WTC11 (cell line): Measurements from ENCODE around the gene NOL4L. TPM values are rescaled to one million over a fixed set of nuclear protein-coding genes. Genes with fewer than 3 reads are reported as not detected.

Experiments
- ATAC-seq: fragments of 200-7000 bp; cut with Tn5 transposase; 2 replicates; pipeline ENCODE4 v1.10.0; 2021; ENCODE audit warnings: mild to moderate bottlenecking, moderate library complexity
- CTCF ChIA-PET: fragments of 300-600 bp; sonication (Branson Sonifier 250); formaldehyde crosslinking; loops from one replicate; lab custom pipeline; 2021; ENCODE audit warnings: antibody characterized with exemption; lab: Charles Lee
- POLR2A ChIA-PET: fragments of 350-600 bp; sonication (Branson Sonifier 250); formaldehyde crosslinking; loops from one replicate; lab custom pipeline; 2021; ENCODE audit warnings: antibody characterized with exemption; lab: Charles Lee
- DNase-seq: peaks from one replicate; pipeline ENCODE4 v3.0.0; 2021; ENCODE audit warnings: low spot score
- H3K27ac Mint-ChIP-seq: 2 replicates; pipeline ENCODE4 v1.8.0; 2021; ENCODE audit warnings: mixed read lengths
- H3K27me3 Mint-ChIP-seq: 2 replicates; pipeline ENCODE4 v1.8.0; 2021; ENCODE audit warnings: low read depth, mild to moderate bottlenecking, moderate library complexity, mixed read lengths
- H3K36me3 Mint-ChIP-seq: 2 replicates; pipeline ENCODE4 v1.8.0; 2021; ENCODE audit warnings: mixed read lengths
- H3K4me1 Mint-ChIP-seq: 2 replicates; pipeline ENCODE4 v1.8.0; 2022; ENCODE audit warnings: mixed read lengths
- H3K4me3 Mint-ChIP-seq: 2 replicates; pipeline ENCODE4 v1.8.0; 2021; ENCODE audit warnings: mild to moderate bottlenecking, moderate library complexity, mixed read lengths
- H3K9me3 Mint-ChIP-seq: 2 replicates; pipeline ENCODE4 v1.8.0; 2021; ENCODE audit warnings: mixed read lengths
- FOXK1 ChIP-seq: sonication (generic); formaldehyde crosslinking; IDR thresholded peaks from 2 replicates; pipeline ENCODE4 v1.8.0; 2022; ENCODE audit warnings: mild to moderate bottlenecking, moderate library complexity, missing genetic modification reagents
- FOXP1 ChIP-seq: sonication (generic); formaldehyde crosslinking; IDR thresholded peaks from 2 replicates; pipeline ENCODE4 v1.8.0; 2022; ENCODE audit warnings: missing genetic modification reagents, mild to moderate bottlenecking, moderate library complexity, borderline replicate concordance
- GABPB1 ChIP-seq: sonication (generic); formaldehyde crosslinking; IDR thresholded peaks from 2 replicates; pipeline ENCODE4 v1.8.1; 2023; ENCODE audit warnings: mild to moderate bottlenecking, missing genetic modification reagents
- IRF2 ChIP-seq: sonication (generic); formaldehyde crosslinking; IDR thresholded peaks from 2 replicates; pipeline ENCODE4 v1.8.0; 2022; ENCODE audit warnings: low read depth, missing genetic modification reagents, borderline replicate concordance
- NFATC4 ChIP-seq: fragments of 250-450 bp; sonication (Bioruptor Pico); IDR thresholded peaks from 2 replicates; pipeline ENCODE4 v1.9.0; 2021; ENCODE audit warnings: mild to moderate bottlenecking
- PRRX2 ChIP-seq: fragments of 250-450 bp; sonication (Bioruptor Pico); IDR thresholded peaks from 2 replicates; pipeline ENCODE4 v1.8.0; 2021; ENCODE audit warnings: mild to moderate bottlenecking
- ZNF263 ChIP-seq: sonication (generic); formaldehyde crosslinking; IDR thresholded peaks from 2 replicates; pipeline ENCODE4 v1.8.1; 2022; ENCODE audit warnings: low read depth, mild to moderate bottlenecking, moderate library complexity, missing genetic modification reagents
- ZNF423 ChIP-seq: fragments of 250-450 bp; sonication (Bioruptor Pico); IDR thresholded peaks from 2 replicates; pipeline ENCODE4 v2.1.2; 2022; ENCODE audit warnings: mild to moderate bottlenecking, moderate library complexity
- total RNA-seq: library from RNA; stranded (reverse); gene quantifications from 3 replicates; pipeline ENCODE4 v1.2.3, GENCODE V29; 2021
- TF ChIP-seq, protein P1 (sequence below): sonication (generic); formaldehyde crosslinking; IDR thresholded peaks from 2 replicates; pipeline ENCODE4 v1.8.0; 2022; ENCODE audit warnings: missing genetic modification reagents
- TF ChIP-seq, protein P2 (sequence below): fragments of 250-450 bp; sonication (Bioruptor Pico); IDR thresholded peaks from 2 replicates; pipeline ENCODE4 v1.9.0; 2021; ENCODE audit warnings: moderate library complexity, mild to moderate bottlenecking, inconsistent platforms, borderline replicate concordance
- TF ChIP-seq, protein P3 (sequence below): sonication (generic); formaldehyde crosslinking; IDR thresholded peaks from 2 replicates; pipeline ENCODE4 v1.8.1; 2022; ENCODE audit warnings: mild to moderate bottlenecking, missing genetic modification reagents, moderate library complexity, borderline replicate concordance
- TF ChIP-seq, protein P4 (sequence below): sonication (generic); formaldehyde crosslinking; IDR thresholded peaks from 2 replicates; pipeline ENCODE4 v1.8.1; 2022; ENCODE audit warnings: missing genetic modification reagents, borderline replicate concordance
- TF ChIP-seq, protein P5 (sequence below): sonication (generic); formaldehyde crosslinking; IDR thresholded peaks from 2 replicates; pipeline ENCODE4 v1.8.0; 2022; ENCODE audit warnings: mild to moderate bottlenecking, missing genetic modification reagents
- TF ChIP-seq, protein P6 (sequence below): sonication (generic); formaldehyde crosslinking; IDR thresholded peaks from 2 replicates; pipeline ENCODE4 v1.8.0; 2023; ENCODE audit warnings: missing genetic modification reagents, mild to moderate bottlenecking, borderline replicate concordance
- TF ChIP-seq, protein P7 (sequence below): sonication (generic); formaldehyde crosslinking; IDR thresholded peaks from 2 replicates; pipeline ENCODE4 v1.8.1; 2023; ENCODE audit warnings: mild to moderate bottlenecking, missing genetic modification reagents

Gene NOL4L
- total RNA-seq, 1 experiment from 2014 or later: 29.0 TPM

DNA sequence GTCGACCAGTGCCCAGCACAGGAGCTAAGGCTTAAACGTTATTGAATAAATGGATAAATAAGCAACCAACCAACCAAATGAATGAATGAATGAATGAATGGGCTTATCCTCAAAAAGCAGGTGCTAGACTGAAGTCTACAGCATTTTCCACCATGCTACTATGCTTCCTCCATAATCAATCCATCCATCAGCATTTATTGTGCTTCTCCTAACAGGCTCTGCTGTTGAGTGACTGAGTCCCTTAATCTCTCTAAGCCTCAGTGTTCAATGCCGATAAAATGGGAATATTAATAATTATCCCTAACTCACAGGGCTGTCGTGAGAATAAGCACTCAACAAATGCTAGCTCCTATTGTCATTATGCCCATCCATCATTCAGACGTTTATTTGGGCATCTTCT, 4.6 kb upstream of the NOL4L start (continued):
- TF ChIP-seq, protein P1, sequence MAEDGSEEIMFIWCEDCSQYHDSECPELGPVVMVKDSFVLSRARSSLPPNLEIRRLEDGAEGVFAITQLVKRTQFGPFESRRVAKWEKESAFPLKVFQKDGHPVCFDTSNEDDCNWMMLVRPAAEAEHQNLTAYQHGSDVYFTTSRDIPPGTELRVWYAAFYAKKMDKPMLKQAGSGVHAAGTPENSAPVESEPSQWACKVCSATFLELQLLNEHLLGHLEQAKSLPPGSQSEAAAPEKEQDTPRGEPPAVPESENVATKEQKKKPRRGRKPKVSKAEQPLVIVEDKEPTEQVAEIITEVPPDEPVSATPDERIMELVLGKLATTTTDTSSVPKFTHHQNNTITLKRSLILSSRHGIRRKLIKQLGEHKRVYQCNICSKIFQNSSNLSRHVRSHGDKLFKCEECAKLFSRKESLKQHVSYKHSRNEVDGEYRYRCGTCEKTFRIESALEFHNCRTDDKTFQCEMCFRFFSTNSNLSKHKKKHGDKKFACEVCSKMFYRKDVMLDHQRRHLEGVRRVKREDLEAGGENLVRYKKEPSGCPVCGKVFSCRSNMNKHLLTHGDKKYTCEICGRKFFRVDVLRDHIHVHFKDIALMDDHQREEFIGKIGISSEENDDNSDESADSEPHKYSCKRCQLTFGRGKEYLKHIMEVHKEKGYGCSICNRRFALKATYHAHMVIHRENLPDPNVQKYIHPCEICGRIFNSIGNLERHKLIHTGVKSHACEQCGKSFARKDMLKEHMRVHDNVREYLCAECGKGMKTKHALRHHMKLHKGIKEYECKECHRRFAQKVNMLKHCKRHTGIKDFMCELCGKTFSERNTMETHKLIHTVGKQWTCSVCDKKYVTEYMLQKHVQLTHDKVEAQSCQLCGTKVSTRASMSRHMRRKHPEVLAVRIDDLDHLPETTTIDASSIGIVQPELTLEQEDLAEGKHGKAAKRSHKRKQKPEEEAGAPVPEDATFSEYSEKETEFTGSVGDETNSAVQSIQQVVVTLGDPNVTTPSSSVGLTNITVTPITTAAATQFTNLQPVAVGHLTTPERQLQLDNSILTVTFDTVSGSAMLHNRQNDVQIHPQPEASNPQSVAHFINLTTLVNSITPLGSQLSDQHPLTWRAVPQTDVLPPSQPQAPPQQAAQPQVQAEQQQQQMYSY (CRISPR knock-in tag): no peak
- TF ChIP-seq ZNF263 (CRISPR knock-in tag): no peak
- no peak for TF ChIP-seq ZNF423 (CRISPR knock-in tag)

DNA sequence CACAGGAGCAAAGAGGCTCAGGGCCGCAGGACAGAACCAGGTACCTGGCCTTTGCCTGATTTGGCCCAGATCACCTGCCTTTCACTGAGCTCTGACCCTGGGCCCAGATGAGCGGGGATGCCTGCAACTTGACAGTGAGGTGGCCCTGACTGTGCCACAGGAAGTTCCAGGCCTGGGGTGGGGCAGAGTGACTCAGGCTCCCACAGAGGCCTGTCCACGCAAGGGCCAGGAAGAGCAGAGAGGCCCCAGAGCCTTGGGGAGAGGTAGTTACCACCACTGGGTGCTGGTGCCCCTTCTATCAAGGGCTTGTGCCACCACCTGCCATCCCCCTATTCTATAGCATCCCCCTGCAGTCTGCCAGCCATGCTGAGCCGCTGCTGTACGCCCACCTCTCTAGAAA, 4.1 kb upstream of the NOL4L start:
- H3K27ac Mint-ChIP-seq: no peak overlapping the region
- H3K9me3 Mint-ChIP-seq: no peaks in the 10 kb centered on the region
- DNase-seq: no peak
- peaks cover 13% of the 10 kb centered on the region for H3K4me1 Mint-ChIP-seq
- H3K4me3 Mint-ChIP-seq: no peak overlapping the region
- TF ChIP-seq, protein P2, sequence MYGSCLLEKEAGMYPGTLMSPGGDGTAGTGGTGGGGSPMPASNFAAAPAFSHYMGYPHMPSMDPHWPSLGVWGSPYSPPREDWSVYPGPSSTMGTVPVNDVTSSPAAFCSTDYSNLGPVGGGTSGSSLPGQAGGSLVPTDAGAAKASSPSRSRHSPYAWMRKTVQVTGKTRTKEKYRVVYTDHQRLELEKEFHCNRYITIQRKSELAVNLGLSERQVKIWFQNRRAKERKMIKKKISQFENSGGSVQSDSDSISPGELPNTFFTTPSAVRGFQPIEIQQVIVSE (CRISPR knock-in tag): no peak
- TF ChIP-seq, protein P3, sequence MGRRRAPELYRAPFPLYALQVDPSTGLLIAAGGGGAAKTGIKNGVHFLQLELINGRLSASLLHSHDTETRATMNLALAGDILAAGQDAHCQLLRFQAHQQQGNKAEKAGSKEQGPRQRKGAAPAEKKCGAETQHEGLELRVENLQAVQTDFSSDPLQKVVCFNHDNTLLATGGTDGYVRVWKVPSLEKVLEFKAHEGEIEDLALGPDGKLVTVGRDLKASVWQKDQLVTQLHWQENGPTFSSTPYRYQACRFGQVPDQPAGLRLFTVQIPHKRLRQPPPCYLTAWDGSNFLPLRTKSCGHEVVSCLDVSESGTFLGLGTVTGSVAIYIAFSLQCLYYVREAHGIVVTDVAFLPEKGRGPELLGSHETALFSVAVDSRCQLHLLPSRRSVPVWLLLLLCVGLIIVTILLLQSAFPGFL (CRISPR knock-in tag): no peak
- TF ChIP-seq NFATC4 (CRISPR knock-in tag) (no peak), PRRX2 (CRISPR knock-in tag) (no peak), IRF2 (CRISPR knock-in tag) (no peak), FOXP1 (CRISPR knock-in tag) (no peak), FOXK1 (CRISPR knock-in tag) (no peak), GABPB1 (no peak)
- TF ChIP-seq, protein P4, sequence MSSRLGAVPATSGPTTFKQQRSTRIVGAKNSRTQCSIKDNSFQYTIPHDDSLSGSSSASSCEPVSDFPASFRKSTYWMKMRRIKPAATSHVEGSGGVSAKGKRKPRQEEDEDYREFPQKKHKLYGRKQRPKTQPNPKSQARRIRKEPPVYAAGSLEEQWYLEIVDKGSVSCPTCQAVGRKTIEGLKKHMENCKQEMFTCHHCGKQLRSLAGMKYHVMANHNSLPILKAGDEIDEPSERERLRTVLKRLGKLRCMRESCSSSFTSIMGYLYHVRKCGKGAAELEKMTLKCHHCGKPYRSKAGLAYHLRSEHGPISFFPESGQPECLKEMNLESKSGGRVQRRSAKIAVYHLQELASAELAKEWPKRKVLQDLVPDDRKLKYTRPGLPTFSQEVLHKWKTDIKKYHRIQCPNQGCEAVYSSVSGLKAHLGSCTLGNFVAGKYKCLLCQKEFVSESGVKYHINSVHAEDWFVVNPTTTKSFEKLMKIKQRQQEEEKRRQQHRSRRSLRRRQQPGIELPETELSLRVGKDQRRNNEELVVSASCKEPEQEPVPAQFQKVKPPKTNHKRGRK (CRISPR knock-in tag): no peak
- TF ChIP-seq, protein P5, sequence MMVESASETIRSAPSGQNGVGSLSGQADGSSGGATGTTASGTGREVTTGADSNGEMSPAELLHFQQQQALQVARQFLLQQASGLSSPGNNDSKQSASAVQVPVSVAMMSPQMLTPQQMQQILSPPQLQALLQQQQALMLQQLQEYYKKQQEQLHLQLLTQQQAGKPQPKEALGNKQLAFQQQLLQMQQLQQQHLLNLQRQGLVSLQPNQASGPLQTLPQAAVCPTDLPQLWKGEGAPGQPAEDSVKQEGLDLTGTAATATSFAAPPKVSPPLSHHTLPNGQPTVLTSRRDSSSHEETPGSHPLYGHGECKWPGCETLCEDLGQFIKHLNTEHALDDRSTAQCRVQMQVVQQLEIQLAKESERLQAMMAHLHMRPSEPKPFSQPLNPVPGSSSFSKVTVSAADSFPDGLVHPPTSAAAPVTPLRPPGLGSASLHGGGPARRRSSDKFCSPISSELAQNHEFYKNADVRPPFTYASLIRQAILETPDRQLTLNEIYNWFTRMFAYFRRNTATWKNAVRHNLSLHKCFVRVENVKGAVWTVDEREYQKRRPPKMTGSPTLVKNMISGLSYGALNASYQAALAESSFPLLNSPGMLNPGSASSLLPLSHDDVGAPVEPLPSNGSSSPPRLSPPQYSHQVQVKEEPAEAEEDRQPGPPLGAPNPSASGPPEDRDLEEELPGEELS (CRISPR knock-in tag): no peak
- TF ChIP-seq, protein P6, sequence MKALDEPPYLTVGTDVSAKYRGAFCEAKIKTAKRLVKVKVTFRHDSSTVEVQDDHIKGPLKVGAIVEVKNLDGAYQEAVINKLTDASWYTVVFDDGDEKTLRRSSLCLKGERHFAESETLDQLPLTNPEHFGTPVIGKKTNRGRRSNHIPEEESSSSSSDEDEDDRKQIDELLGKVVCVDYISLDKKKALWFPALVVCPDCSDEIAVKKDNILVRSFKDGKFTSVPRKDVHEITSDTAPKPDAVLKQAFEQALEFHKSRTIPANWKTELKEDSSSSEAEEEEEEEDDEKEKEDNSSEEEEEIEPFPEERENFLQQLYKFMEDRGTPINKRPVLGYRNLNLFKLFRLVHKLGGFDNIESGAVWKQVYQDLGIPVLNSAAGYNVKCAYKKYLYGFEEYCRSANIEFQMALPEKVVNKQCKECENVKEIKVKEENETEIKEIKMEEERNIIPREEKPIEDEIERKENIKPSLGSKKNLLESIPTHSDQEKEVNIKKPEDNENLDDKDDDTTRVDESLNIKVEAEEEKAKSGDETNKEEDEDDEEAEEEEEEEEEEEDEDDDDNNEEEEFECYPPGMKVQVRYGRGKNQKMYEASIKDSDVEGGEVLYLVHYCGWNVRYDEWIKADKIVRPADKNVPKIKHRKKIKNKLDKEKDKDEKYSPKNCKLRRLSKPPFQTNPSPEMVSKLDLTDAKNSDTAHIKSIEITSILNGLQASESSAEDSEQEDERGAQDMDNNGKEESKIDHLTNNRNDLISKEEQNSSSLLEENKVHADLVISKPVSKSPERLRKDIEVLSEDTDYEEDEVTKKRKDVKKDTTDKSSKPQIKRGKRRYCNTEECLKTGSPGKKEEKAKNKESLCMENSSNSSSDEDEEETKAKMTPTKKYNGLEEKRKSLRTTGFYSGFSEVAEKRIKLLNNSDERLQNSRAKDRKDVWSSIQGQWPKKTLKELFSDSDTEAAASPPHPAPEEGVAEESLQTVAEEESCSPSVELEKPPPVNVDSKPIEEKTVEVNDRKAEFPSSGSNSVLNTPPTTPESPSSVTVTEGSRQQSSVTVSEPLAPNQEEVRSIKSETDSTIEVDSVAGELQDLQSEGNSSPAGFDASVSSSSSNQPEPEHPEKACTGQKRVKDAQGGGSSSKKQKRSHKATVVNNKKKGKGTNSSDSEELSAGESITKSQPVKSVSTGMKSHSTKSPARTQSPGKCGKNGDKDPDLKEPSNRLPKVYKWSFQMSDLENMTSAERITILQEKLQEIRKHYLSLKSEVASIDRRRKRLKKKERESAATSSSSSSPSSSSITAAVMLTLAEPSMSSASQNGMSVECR (CRISPR knock-in tag): no peak
- TF ChIP-seq, protein P7, sequence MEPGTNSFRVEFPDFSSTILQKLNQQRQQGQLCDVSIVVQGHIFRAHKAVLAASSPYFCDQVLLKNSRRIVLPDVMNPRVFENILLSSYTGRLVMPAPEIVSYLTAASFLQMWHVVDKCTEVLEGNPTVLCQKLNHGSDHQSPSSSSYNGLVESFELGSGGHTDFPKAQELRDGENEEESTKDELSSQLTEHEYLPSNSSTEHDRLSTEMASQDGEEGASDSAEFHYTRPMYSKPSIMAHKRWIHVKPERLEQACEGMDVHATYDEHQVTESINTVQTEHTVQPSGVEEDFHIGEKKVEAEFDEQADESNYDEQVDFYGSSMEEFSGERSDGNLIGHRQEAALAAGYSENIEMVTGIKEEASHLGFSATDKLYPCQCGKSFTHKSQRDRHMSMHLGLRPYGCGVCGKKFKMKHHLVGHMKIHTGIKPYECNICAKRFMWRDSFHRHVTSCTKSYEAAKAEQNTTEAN: no peak
- CTCF ChIA-PET: no interaction called here
- no peak for ATAC-seq
- POLR2A ChIA-PET: no interaction called here
- H3K36me3 Mint-ChIP-seq: no peaks in the 10 kb centered on the region
- peaks cover 24% of the 10 kb centered on the region for H3K27me3 Mint-ChIP-seq
